Small intestine (tissue), 7 donors: Measurements from ENCODE around the gene LRMDA. TPM values are rescaled to one million over a fixed set of nuclear protein-coding genes. Genes with fewer than 3 reads are reported as not detected.

ENCODE experiments used
- DNase-seq, 2 donors: peaks; one replicate each; pipeline versions ENCODE4 v3.0.0 to v3.0.0-alpha.2; 2013
- FAIRE-seq: peaks from 2 replicates; lab custom pipeline; 2012; peaks lifted over from hg19 to GRCh38; lab: Jason Lieb, UNC
- H3K27ac ChIP-seq, 3 donors: one replicate each; pipeline ENCODE4 v1.5.1; 2013; ENCODE audit warnings: low read length in 2 of 3, mild to moderate bottlenecking in 2 of 3, control low read depth in 1 of 3, inconsistent platforms in 1 of 3, low read depth in 1 of 3, moderate library complexity in 1 of 3
- H3K27me3 ChIP-seq, 3 donors: one replicate each; pipeline ENCODE4 v1.6.1; 2013; ENCODE audit warnings: low read length in 3 of 3, inconsistent platforms in 1 of 3; ENCODE audit not compliant: control insufficient read depth in 3 of 3, insufficient read depth in 3 of 3
- H3K36me3 ChIP-seq, 3 donors: one replicate each; pipeline ENCODE4 v1.6.1; 2013; ENCODE audit warnings: low read length in 3 of 3, inconsistent platforms in 1 of 3, low read depth in 1 of 3, mild to moderate bottlenecking in 1 of 3, moderate library complexity in 1 of 3; ENCODE audit not compliant: control insufficient read depth in 3 of 3, insufficient read depth in 2 of 3
- H3K4me1 ChIP-seq, 3 donors: one replicate each; pipeline ENCODE4 v1.6.1; 2013; ENCODE audit warnings: low read length in 2 of 3, inconsistent platforms in 1 of 3, low read depth in 1 of 3, mild to moderate bottlenecking in 1 of 3, moderate library complexity in 1 of 3; ENCODE audit not compliant: control insufficient read depth in 3 of 3, insufficient read depth in 2 of 3
- H3K4me3 ChIP-seq, 3 donors: one replicate each; pipeline ENCODE4 v1.5.1; 2013; ENCODE audit warnings: low read length in 3 of 3, control low read depth in 1 of 3, inconsistent platforms in 1 of 3, low read depth in 1 of 3, mild to moderate bottlenecking in 1 of 3, moderate library complexity in 1 of 3
- H3K9me3 ChIP-seq, 2 donors: one replicate each; pipeline ENCODE4 v1.6.1; 2013; ENCODE audit warnings: low read depth in 1 of 2, low read length in 1 of 2; ENCODE audit not compliant: control insufficient read depth in 2 of 2, insufficient read depth in 1 of 2
- WGBS, 3 donors: extraction: QIAGEN DNeasy Blood & Tissue Kit; methylation state at CpG; one replicate each; pipeline ENCODE4 v1.1.7; 2013; 5-methylcytosine and 5-hydroxymethylcytosine counted together
- polyA plus RNA-seq, 4 donors: library from polyadenylated mRNA; stranded (reverse) in 3 of 4; unstranded in 1 of 4; fragments of 200-250 nt in 3 of 4; fragments of 120-200 nt in 1 of 4; gene quantifications; one replicate each; pipeline versions ENCODE4 v1.2.1 to v1.2.3, GENCODE V29; 2013
- donor health status: healthy with polysubstance abuse.
- donor health status: control.
- donor health status: control.
- donor health status: Bipolar disorder and iron deficiency.
- donor health status: healthy.

LRMDA gene
- polyA plus RNA-seq, 4 donors = 5.6 to 16.2 (median 6.0) TPM; not detected in 1

DNA sequence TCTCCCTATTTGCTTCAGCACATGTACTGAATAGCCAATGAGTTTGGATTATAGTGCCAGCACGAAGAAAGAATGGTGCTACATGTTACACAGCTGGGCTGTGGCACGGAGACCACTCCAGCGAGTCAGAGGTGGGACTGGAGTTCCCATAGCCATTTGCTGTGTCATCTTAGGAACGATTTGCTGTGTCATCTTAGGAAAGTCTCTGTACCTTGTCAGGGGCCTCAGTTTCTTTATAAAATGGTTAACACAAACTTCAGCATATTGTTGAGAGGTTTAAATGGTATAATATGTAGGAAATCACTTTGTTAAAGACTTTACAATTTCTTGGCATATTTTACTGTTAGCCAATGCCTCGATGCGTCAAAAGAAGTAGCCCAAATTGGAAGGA is 609.4 kb downstream of the LRMDA start:
- peaks cover 0 to 12% of the 10 kb centered on the region in 2 donors for H3K9me3 ChIP-seq
- WGBS, 3 donors = 89 to 92% (median 92%) methylated on average over 6 of the region's 6 CpGs
- H3K36me3 ChIP-seq = no peaks in the 10 kb centered on the region
- no peak overlapping the region for H3K4me3 ChIP-seq
- DNase-seq = no peak
- FAIRE-seq = no peak
- H3K27ac ChIP-seq = no peak overlapping the region
- H3K27me3 ChIP-seq = no peaks in the 10 kb centered on the region
- H3K4me1 ChIP-seq = peaks cover 0 to 4% (median 0%) of the 10 kb centered on the region in 3 donors

DNA sequence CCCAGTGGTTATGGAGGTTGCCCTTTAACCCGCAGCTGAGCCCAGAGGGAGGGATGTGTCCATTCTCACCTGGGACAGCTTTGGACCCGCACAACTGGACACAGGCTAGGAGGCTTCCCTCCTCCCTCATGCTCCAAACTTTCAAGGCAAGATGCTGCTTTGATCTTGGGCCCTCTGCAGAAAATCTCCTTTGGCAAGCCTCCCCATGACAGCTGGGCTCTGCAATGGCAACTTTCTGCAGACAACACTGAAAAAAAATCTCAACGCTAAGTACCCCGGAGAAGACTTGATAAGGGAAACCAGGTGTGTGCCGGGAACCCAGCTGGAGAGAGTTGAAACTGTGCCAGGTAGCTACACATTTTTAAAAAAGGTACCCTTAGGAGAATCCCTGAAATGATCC is 610.1 kb downstream of the LRMDA start:
- H3K9me3 ChIP-seq = peaks cover 0 to 12% of the 10 kb centered on the region in 2 donors
- 50 to 70% (median 65%) methylated on average over 5 of the region's 5 CpGs for WGBS, 3 donors
- no peaks in the 10 kb centered on the region for H3K27me3 ChIP-seq
- H3K27ac ChIP-seq = no peak overlapping the region
- H3K36me3 ChIP-seq = no peaks in the 10 kb centered on the region
- DNase-seq = no peak
- no peak for FAIRE-seq
- peaks cover 0 to 3% (median 0%) of the 10 kb centered on the region in 3 donors for H3K4me1 ChIP-seq
- H3K4me3 ChIP-seq = no peak overlapping the region

- 82 to 96% (median 94%) methylated on average over 2 of the region's 2 CpGs for WGBS, 3 donors
- DNase-seq (no peak), FAIRE-seq (no peak)
- Histone ChIP-seq H3K4me3 (no peak overlapping the region), H3K27ac (no peak overlapping the region), H3K9me3 (peaks cover 0 to 11% of the 10 kb centered on the region in 2 donors), H3K27me3 (no peaks in the 10 kb centered on the region), H3K36me3 (no peaks in the 10 kb centered on the region), H3K4me1 (no peaks in the 10 kb centered on the region)
Measured at GRCh38 chr10:76043261-76043660, 611.8 kb downstream of the LRMDA start.

- DNase-seq (no peak), FAIRE-seq (no peak)
- Histone ChIP-seq H3K4me1 (no peaks in the 10 kb centered on the region), H3K9me3 (peaks cover 0 to 4% of the 10 kb centered on the region in 2 donors), H3K27me3 (no peaks in the 10 kb centered on the region), H3K36me3 (no peaks in the 10 kb centered on the region), H3K27ac (no peak overlapping the region), H3K4me3 (no peak overlapping the region)
Measured at GRCh38 chr10:76044751-76045150, 613.3 kb downstream of the LRMDA start.

DNA sequence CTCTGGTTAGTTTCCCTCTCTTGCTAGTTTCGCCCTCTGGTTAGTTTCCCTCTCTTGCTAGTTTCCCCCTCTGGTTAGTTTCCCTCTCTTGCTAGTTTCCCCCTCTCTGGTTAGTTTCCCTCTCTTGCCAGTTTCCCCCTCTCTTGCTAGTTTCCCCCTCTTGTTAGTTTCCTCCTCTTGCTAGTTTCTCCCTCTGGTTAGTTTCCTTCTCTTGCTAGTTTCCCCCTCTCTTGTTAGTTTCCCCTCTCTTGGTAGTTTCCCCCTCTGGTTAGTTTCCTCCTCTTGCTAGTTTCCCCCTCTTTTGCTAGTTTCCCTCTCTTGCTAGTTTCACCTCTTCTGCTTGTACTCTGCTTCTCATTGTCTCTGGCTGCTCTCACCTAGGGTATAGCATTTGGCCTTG is 613.8 kb downstream of the LRMDA start:
- DNase-seq (no peak), FAIRE-seq (no peak)
- Histone ChIP-seq H3K27me3 (no peaks in the 10 kb centered on the region), H3K4me3 (no peak overlapping the region), H3K36me3 (no peaks in the 10 kb centered on the region), H3K9me3 (peaks cover 0 to under 1% of the 10 kb centered on the region in 2 donors), H3K4me1 (no peaks in the 10 kb centered on the region), H3K27ac (no peak overlapping the region)
- WGBS, 3 donors = 87 to 94% (median 90%) methylated on average over 1 of the region's 1 CpG

DNA sequence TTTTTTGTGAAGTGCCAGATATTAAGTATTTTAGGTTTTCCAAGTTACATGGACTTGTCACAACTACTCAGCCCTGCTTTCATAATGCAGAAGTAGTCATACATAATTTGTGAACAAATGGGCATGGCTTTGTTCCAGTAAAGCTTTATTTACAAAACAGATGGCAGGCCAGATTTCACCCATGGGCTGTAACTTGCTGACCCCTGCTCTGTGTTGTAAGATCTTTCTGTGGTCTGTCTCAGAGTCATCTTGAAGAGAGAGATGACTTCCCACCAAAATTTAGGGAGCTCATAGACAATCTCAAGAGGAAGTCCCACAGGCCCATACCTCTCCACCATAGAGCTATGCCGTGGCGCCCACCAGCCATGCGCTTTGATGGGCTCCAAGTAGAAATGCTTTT is 616.1 kb downstream of the LRMDA start:
- Histone ChIP-seq H3K27ac (no peak overlapping the region), H3K9me3 (no peaks in the 10 kb centered on the region), H3K36me3 (no peaks in the 10 kb centered on the region), H3K4me1 (peaks cover 0 to 6% (median 5%) of the 10 kb centered on the region in 3 donors), H3K4me3 (no peak overlapping the region), H3K27me3 (no peaks in the 10 kb centered on the region)
- WGBS, 3 donors = 94 to 97% (median 96%) methylated on average over 3 of the region's 3 CpGs
- no peak for FAIRE-seq
- no peak for DNase-seq

DNA sequence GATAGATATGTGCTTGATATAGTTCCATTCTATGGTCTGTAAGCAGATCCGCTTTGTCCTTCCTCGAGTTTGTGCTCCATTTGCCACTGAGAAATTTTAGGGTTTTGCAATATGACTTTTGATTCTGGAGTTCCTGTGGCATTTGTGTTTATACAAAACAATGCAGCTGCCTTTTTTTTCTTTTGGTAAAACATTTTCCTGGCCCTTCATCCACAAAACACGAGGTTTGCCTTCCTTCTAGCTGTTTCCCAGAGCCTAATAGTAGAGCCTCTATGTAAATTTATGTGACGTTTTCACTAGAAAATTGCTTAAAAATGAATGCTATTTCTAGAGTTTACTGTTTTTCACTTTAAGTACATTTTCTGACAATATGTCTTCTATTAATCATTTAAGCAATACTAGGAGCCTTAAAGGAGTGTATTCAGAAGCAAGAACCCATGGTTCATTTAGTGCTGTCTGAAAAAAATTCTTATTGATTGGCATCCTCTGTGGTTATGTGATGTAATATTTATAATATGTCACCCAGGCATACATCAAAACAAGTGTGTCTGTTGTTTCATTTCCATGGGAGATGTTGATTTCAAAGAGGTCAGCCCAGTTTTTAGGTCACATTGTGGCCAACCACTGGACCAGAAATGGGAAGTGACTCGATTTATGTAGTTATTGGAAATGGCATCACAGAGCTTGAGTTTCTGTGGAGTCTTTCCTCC is 618.3 kb downstream of the LRMDA start:
- H3K27me3 ChIP-seq = no peaks in the 10 kb centered on the region
- H3K4me1 ChIP-seq = peaks cover 0 to 6% (median 5%) of the 10 kb centered on the region in 3 donors
- FAIRE-seq = no peak
- H3K4me3 ChIP-seq = no peak overlapping the region
- WGBS, 3 donors = 72 to 83% (median 79%) methylated on average over 5 of the region's 5 CpGs
- H3K27ac ChIP-seq = no peak overlapping the region
- H3K9me3 ChIP-seq = no peaks in the 10 kb centered on the region
- no peak for DNase-seq
- no peaks in the 10 kb centered on the region for H3K36me3 ChIP-seq

DNA sequence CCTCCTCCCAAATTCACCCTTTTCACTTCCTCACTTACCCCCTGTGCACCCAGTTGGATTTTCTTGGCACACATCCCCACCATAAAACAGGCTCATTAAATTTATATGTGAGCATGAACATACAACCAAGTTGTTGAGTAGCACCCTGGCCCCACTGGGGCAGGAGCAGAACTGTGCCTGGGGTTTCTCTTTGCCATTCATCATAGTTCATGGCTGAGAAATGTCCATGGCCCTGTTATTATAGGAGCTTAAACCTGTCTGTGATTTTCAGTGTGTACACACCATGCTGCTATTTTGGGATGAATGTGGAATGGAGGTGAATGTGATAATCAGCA is 618.8 kb downstream of the LRMDA start:
- Histone ChIP-seq H3K27ac (no peak overlapping the region), H3K27me3 (no peaks in the 10 kb centered on the region), H3K9me3 (peaks cover 0 to 3% of the 10 kb centered on the region in 2 donors), H3K4me1 (peaks cover 0 to 6% (median 5%) of the 10 kb centered on the region in 3 donors), H3K4me3 (no peak overlapping the region), H3K36me3 (no peaks in the 10 kb centered on the region)
- DNase-seq (no peak), FAIRE-seq (no peak)
